T-cell (primary cell): ENCODE data around the gene COPS9. TPM values are rescaled to one million over a fixed set of nuclear protein-coding genes. Genes with fewer than 3 reads are reported as not detected.

Experiments used
- ATAC-seq, 4 experiments: fragments of 200-7000 bp in 3 of 4; fragments of 150-1000 bp in 1 of 4; cut with Tn5 transposase; replicated peaks in 1 of 4; 1 replicate in 3 of 4; 2 replicates in 1 of 4; pipeline ENCODE4 v1.10.0; 2021; ENCODE audit warnings: moderate library complexity in 3 of 4, mild to moderate bottlenecking in 2 of 4, moderate number of reproducible peaks in 1 of 4
- CTCF ChIA-PET, 2 donors: fragments of 300-600 bp; sonication (Branson Sonifier 250); formaldehyde crosslinking; loops; one replicate each; lab custom pipeline; 2022; ENCODE audit warnings: antibody characterized with exemption in 2 of 2; lab: Charles Lee
- POLR2A ChIA-PET, 2 donors: fragments of 300-600 bp; sonication (Branson Sonifier 250); formaldehyde crosslinking; loops; one replicate each; lab custom pipeline; 2022; ENCODE audit warnings: antibody characterized with exemption in 2 of 2; lab: Charles Lee
- DNase-seq, 35 experiments: peaks; one replicate each; pipeline versions ENCODE4 v3.0.0 to v3.0.0-alpha.2; 2013 to 2023
- H3K27ac ChIP-seq: one replicate; pipeline ENCODE4 v1.5.1; 2013; ENCODE audit warnings: low read length
- H3K27me3 ChIP-seq, 2 experiments: replicated peaks in 1 of 2; 1 replicate in 1 of 2; 2 replicates in 1 of 2; pipeline versions ENCODE4 v1.6.1 to v1.7.0; 2013; ENCODE audit warnings: low read length in 1 of 2, mixed read lengths in 1 of 2; ENCODE audit not compliant: control insufficient read depth in 2 of 2, insufficient read depth in 2 of 2; ENCODE audit errors: extremely low read depth in 1 of 2
- H3K36me3 ChIP-seq, 2 donors: 1 replicate in 1 of 2; 2 replicates in 1 of 2; pipeline versions ENCODE4 v1.6.1 to v1.7.0; 2013; ENCODE audit warnings: low read length in 1 of 2; ENCODE audit not compliant: control insufficient read depth in 2 of 2, insufficient read depth in 1 of 2; ENCODE audit errors: extremely low read depth in 1 of 2
- H3K4me1 ChIP-seq, 2 experiments: 1 replicate in 1 of 2; 2 replicates in 1 of 2; pipeline versions ENCODE4 v1.6.1 to v1.7.0; 2013; ENCODE audit warnings: low read length in 2 of 2, mixed read lengths in 1 of 2; ENCODE audit not compliant: insufficient read depth in 2 of 2, control insufficient read depth in 1 of 2; ENCODE audit errors: extremely low read depth in 1 of 2
- H3K4me3 ChIP-seq, 2 donors: 1 replicate in 1 of 2; 2 replicates in 1 of 2; pipeline versions ENCODE4 v1.5.1 to v1.7.0; 2013; ENCODE audit warnings: mild to moderate bottlenecking in 2 of 2, low read length in 1 of 2, moderate library complexity in 1 of 2; ENCODE audit not compliant: control insufficient read depth in 1 of 2; ENCODE audit errors: extremely low read depth in 1 of 2
- H3K9me3 ChIP-seq: 2 replicates; pipeline ENCODE4 v1.7.0; 2013
- H3K27ac Mint-ChIP-seq, 2 donors: one replicate each; pipeline ENCODE4 v1.8.0; 2020 to 2021; ENCODE audit warnings: mild to moderate bottlenecking in 2 of 2, mixed read lengths in 2 of 2
- H3K27me3 Mint-ChIP-seq, 2 donors: one replicate each; pipeline ENCODE4 v1.8.0; 2021 to 2022; ENCODE audit warnings: mixed read lengths in 2 of 2
- H3K36me3 Mint-ChIP-seq: one replicate; pipeline ENCODE4 v1.8.0; 2021; ENCODE audit warnings: mixed read lengths
- H3K4me1 Mint-ChIP-seq, 3 donors: one replicate each; pipeline ENCODE4 v1.8.0; 2020 to 2022; ENCODE audit warnings: mixed read lengths in 3 of 3, mild to moderate bottlenecking in 1 of 3
- H3K4me3 Mint-ChIP-seq, 3 donors: one replicate each; pipeline ENCODE4 v1.8.0; 2020 to 2022; ENCODE audit warnings: mild to moderate bottlenecking in 3 of 3, mixed read lengths in 3 of 3, moderate library complexity in 3 of 3
- H3K9me3 Mint-ChIP-seq, 3 donors: one replicate each; pipeline ENCODE4 v1.8.0; 2020 to 2022; ENCODE audit warnings: mixed read lengths in 3 of 3
- WGBS: methylation state at CpG from one replicate; pipeline ENCODE4 v1.1.5; 2013; ENCODE audit warnings: missing lambda C conversion rate; ENCODE audit not compliant: insufficient coverage; 5-methylcytosine and 5-hydroxymethylcytosine counted together
- total RNA-seq, 35 experiments: library from RNA in 6 of 35; stranded (reverse) in 6 of 35; fragments of 120-200 nt in 1 of 35; gene quantifications; one replicate each; pipeline versions ENCODE4 v1.2.1 to v1.2.4 and lab custom pipeline; 2013 to 2026

Gene COPS9
- total RNA-seq, 5 donors from 2014 or later (not counting 1 experiment from before 2014, with no cell fraction given) = 66.3 to 96.2 (median 85.4) TPM

GRCh38 chr2:240170354-240170735 lies 34.2 kb upstream of the COPS9 start:
- Mint-ChIP-seq H3K27me3 (peaks cover 0 to 21% of the 10 kb centered on the region in 2 donors), H3K4me3 (no peak overlapping the region), H3K4me1 (no peaks in the 10 kb centered on the region), H3K27ac (no peak overlapping the region), H3K36me3 (no peaks in the 10 kb centered on the region), H3K9me3 (no peaks in the 10 kb centered on the region)
- peaks cover 0 to 47% of the 10 kb centered on the region in 2 experiments for H3K27me3 ChIP-seq
- ChIA-PET POLR2A (no interaction called here), CTCF (no interaction called here)
- H3K4me3 ChIP-seq = no peak overlapping the region
- DNase-seq = no peak
- no peaks in the 10 kb centered on the region for H3K4me1 ChIP-seq
- no peaks in the 10 kb centered on the region for H3K36me3 ChIP-seq
- WGBS = 80% methylated on average over 3 of the region's 6 CpGs
- H3K9me3 ChIP-seq = no peaks in the 10 kb centered on the region
- no peak overlapping the region for H3K27ac ChIP-seq
- ATAC-seq = no peak

GRCh38 chr2:240169486-240170353 lies 33.6 kb upstream of the COPS9 start:
- Histone ChIP-seq H3K36me3 (no peaks in the 10 kb centered on the region), H3K27ac (no peak overlapping the region), H3K9me3 (no peaks in the 10 kb centered on the region), H3K4me1 (no peaks in the 10 kb centered on the region), H3K4me3 (no peak overlapping the region), H3K27me3 (peaks cover 0 to 53% of the 10 kb centered on the region in 2 experiments)
- ATAC-seq (no peak), DNase-seq (no peak)
- Mint-ChIP-seq H3K27me3 (peaks cover 0 to 21% of the 10 kb centered on the region in 2 donors), H3K9me3 (no peaks in the 10 kb centered on the region), H3K4me1 (no peaks in the 10 kb centered on the region), H3K27ac (no peak overlapping the region), H3K36me3 (no peaks in the 10 kb centered on the region), H3K4me3 (no peak overlapping the region)
- WGBS = 84% methylated on average over 7 of the region's 15 CpGs
- ChIA-PET POLR2A (no interaction called here), CTCF (no interaction called here)

GRCh38 chr2:240168546-240169361 lies 32.6 kb upstream of the COPS9 start:
- no peaks in the 10 kb centered on the region for H3K36me3 ChIP-seq
- ChIA-PET CTCF (no interaction called here), POLR2A (no interaction called here)
- ATAC-seq (no peak), DNase-seq (no peak)
- no peaks in the 10 kb centered on the region for H3K4me1 ChIP-seq
- Mint-ChIP-seq H3K9me3 (peaks cover 0 to 5% (median 0%) of the 10 kb centered on the region in 3 donors), H3K4me1 (no peaks in the 10 kb centered on the region), H3K27ac (no peak overlapping the region), H3K27me3 (peaks cover 0 to 21% of the 10 kb centered on the region in 2 donors), H3K4me3 (no peak overlapping the region), H3K36me3 (no peaks in the 10 kb centered on the region)
- no peak overlapping the region for H3K27ac ChIP-seq
- no peak overlapping the region for H3K4me3 ChIP-seq
- no peaks in the 10 kb centered on the region for H3K9me3 ChIP-seq
- 81% methylated on average over 20 of the region's 26 CpGs for WGBS
- peaks cover 0 to 54% of the 10 kb centered on the region in 2 experiments for H3K27me3 ChIP-seq

- Histone ChIP-seq H3K9me3 (no peaks in the 10 kb centered on the region), H3K27ac (no peak overlapping the region), H3K4me1 (no peaks in the 10 kb centered on the region), H3K4me3 (no peak overlapping the region), H3K36me3 (no peaks in the 10 kb centered on the region), H3K27me3 (peaks cover 0 to 56% of the 10 kb centered on the region in 2 experiments)
- Mint-ChIP-seq H3K4me1 (no peaks in the 10 kb centered on the region), H3K9me3 (peaks cover 0 to 6% (median 0%) of the 10 kb centered on the region in 3 donors), H3K4me3 (no peak overlapping the region), H3K36me3 (no peaks in the 10 kb centered on the region), H3K27me3 (peaks cover 0 to 21% of the 10 kb centered on the region in 2 donors), H3K27ac (no peak overlapping the region)
- ChIA-PET CTCF (no interaction called here), POLR2A (no interaction called here)
- DNase-seq = no peak
- 77% methylated on average over 17 of the region's 18 CpGs for WGBS
- ATAC-seq = no peak
Observed at GRCh38 chr2:240168041-240168440, 31.9 kb upstream of the COPS9 start.

GRCh38 chr2:240167588-240167880 lies 31.4 kb upstream of the COPS9 start:
- ChIA-PET CTCF (no interaction called here), POLR2A (no interaction called here)
- no peak for ATAC-seq
- Mint-ChIP-seq H3K4me1 (no peaks in the 10 kb centered on the region), H3K27me3 (peaks cover 0 to 21% of the 10 kb centered on the region in 2 donors), H3K27ac (no peak overlapping the region), H3K4me3 (no peak overlapping the region), H3K36me3 (no peaks in the 10 kb centered on the region), H3K9me3 (peaks cover 0 to 6% (median 0%) of the 10 kb centered on the region in 3 donors)
- H3K27ac ChIP-seq = no peak overlapping the region
- WGBS = 98% methylated on average over 6 of the region's 9 CpGs
- H3K27me3 ChIP-seq = peaks cover 0 to 60% of the 10 kb centered on the region in 2 experiments
- DNase-seq = no peak
- H3K36me3 ChIP-seq = no peaks in the 10 kb centered on the region
- H3K4me1 ChIP-seq = no peaks in the 10 kb centered on the region
- no peak overlapping the region for H3K4me3 ChIP-seq
- H3K9me3 ChIP-seq = no peaks in the 10 kb centered on the region

- Histone ChIP-seq H3K27ac (no peak overlapping the region), H3K36me3 (no peaks in the 10 kb centered on the region), H3K4me1 (no peaks in the 10 kb centered on the region), H3K27me3 (peaks cover 0 to 59% of the 10 kb centered on the region in 2 experiments), H3K9me3 (no peaks in the 10 kb centered on the region), H3K4me3 (no peak overlapping the region)
- Mint-ChIP-seq H3K27ac (no peak overlapping the region), H3K9me3 (peaks cover 0 to 6% (median 0%) of the 10 kb centered on the region in 3 donors), H3K36me3 (no peaks in the 10 kb centered on the region), H3K4me3 (no peak overlapping the region), H3K27me3 (peaks cover 3 to 22% of the 10 kb centered on the region in 2 donors), H3K4me1 (no peaks in the 10 kb centered on the region)
- POLR2A ChIA-PET = no interaction called here
- WGBS = 81% methylated on average over 16 of the region's 21 CpGs
- ATAC-seq (no peak), DNase-seq (no peak)
- CTCF ChIA-PET = no interaction called here
Observed at GRCh38 chr2:240166761-240167587, 30.9 kb upstream of the COPS9 start.
